K562 (cell line): Measurements from ENCODE around the gene SNX3. TPM values are rescaled to one million over a fixed set of nuclear protein-coding genes. Genes with fewer than 3 reads are reported as not detected.

Experiments
- ATAC-seq: fragments of 200-7000 bp; cut with Tn5 transposase; 3 replicates; pipeline ENCODE4 v1.9.1; 2020; ENCODE audit warnings: moderate library complexity
- BruUV-seq: library from RNA; stranded (reverse); fragments of 400-500 nt; replicated peaks from 2 replicates; lab custom pipeline; 2021; lab: Mats Ljungman, UMichigan
- CTCF ChIA-PET: fragments of 300-600 bp; formaldehyde crosslinking; extraction: SDS; loops from one replicate; lab custom pipeline; 2021; ENCODE audit warnings: low intra/inter-chr PET ratio; lab: Yijun Ruan, JAX
- POLR2A ChIA-PET: fragments of 300-600, 350-650 bp; sonication (Branson Sonifier 250); formaldehyde crosslinking; extraction: SDS; loops from one replicate; lab custom pipeline; 2021; ENCODE audit warnings: antibody characterized with exemption, inconsistent platforms; lab: Yijun Ruan, JAX
- DNase-seq, 4 experiments: peaks; one replicate each; pipeline versions ENCODE4 v3.0.0 to v3.0.0-alpha.2; 2011 to 2018; ENCODE audit warnings: low spot score in 3 of 4, mixed read lengths in 3 of 4; ENCODE audit errors: extremely low read depth in 1 of 4
- FAIRE-seq: peaks from 2 replicates; lab custom pipeline; 2011; peaks lifted over from hg19 to GRCh38; lab: Jason Lieb, UNC
- H2AFZ ChIP-seq: 2 replicates; pipeline ENCODE4 v1.6.0; 2011; ENCODE audit warnings: low read depth, low read length, control low read depth, inconsistent platforms
- H3K27ac ChIP-seq: fragments of 200-600 bp; 3 replicates; pipeline ENCODE4 v1.8.0; 2011; ENCODE audit warnings: low read depth, mild to moderate bottlenecking, control low read depth, inconsistent platforms, low read length, moderate library complexity, mixed read lengths; ENCODE audit errors: extremely low read depth
- H3K27me3 ChIP-seq, 2 experiments: fragments of 300-600 bp in 1 of 2; 2 replicates in 1 of 2; 3 replicates in 1 of 2; pipeline versions ENCODE4 v1.6.0 to v1.8.0; 2011; ENCODE audit warnings: inconsistent platforms in 2 of 2, low read length in 2 of 2, mild to moderate bottlenecking in 1 of 2, mixed read lengths in 1 of 2, moderate library complexity in 1 of 2; ENCODE audit not compliant: control insufficient read depth in 2 of 2, insufficient read depth in 2 of 2
- H3K36me3 ChIP-seq: fragments of 300-600 bp; 3 replicates; pipeline ENCODE4 v1.8.0; 2011; ENCODE audit warnings: mild to moderate bottlenecking, low read length, inconsistent platforms; ENCODE audit not compliant: control insufficient read depth, insufficient read depth
- H3K4me1 ChIP-seq, 2 experiments: fragments of 200-600 bp in 1 of 2; replicated peaks in 1 of 2; 2 replicates in 1 of 2; 3 replicates in 1 of 2; pipeline versions ENCODE4 v1.5.1 to v1.8.0; 2011; ENCODE audit warnings: inconsistent platforms in 2 of 2, low read length in 2 of 2, mild to moderate bottlenecking in 1 of 2, mixed read lengths in 1 of 2, moderate library complexity in 1 of 2; ENCODE audit not compliant: control insufficient read depth in 2 of 2, insufficient read depth in 2 of 2
- H3K4me2 ChIP-seq: 2 replicates; pipeline ENCODE4 v1.6.1; 2011; ENCODE audit warnings: low read length, control low read depth, inconsistent platforms, mixed read lengths; ENCODE audit not compliant: insufficient read depth
- H3K4me3 ChIP-seq: fragments of 200-600 bp; sonication (generic), shearing (Covaris generic); 2 replicates; pipeline ENCODE4 v1.5.1; 2016; ENCODE audit warnings: control low read depth, inconsistent platforms
- H3K79me2 ChIP-seq: fragments of 200-600 bp; 3 replicates; pipeline ENCODE4 v1.8.0; 2011; ENCODE audit warnings: low read length, inconsistent platforms; ENCODE audit not compliant: control insufficient read depth, insufficient read depth
- H3K9ac ChIP-seq, 2 experiments: 2 replicates each; pipeline versions ENCODE4 v1.6.0 to v1.6.1; 2011; ENCODE audit warnings: low read depth in 2 of 2, low read length in 2 of 2, control low read depth in 1 of 2, inconsistent platforms in 1 of 2, mild to moderate bottlenecking in 1 of 2, mixed read lengths in 1 of 2; ENCODE audit not compliant: insufficient read depth in 1 of 2
- H3K9me1 ChIP-seq: one replicate; pipeline ENCODE4 v1.6.0; 2011; ENCODE audit warnings: inconsistent platforms, mild to moderate bottlenecking, low read length, moderate library complexity; ENCODE audit not compliant: control insufficient read depth, insufficient read depth
- H3K9me3 ChIP-seq: replicated peaks from 2 replicates; pipeline ENCODE4 v1.5.1; 2011; ENCODE audit warnings: low read depth, low read length, inconsistent platforms; ENCODE audit not compliant: control insufficient read depth, insufficient read depth
- H4K20me1 ChIP-seq: replicated peaks from 2 replicates; pipeline ENCODE4 v1.6.1; 2011; ENCODE audit warnings: low read length, inconsistent platforms, mixed read lengths; ENCODE audit not compliant: control insufficient read depth, insufficient read depth
- ATF3 ChIP-seq, 2 experiments: fragments of 450-650 bp in 1 of 2; sonication (generic) in 1 of 2; formaldehyde crosslinking in 1 of 2; IDR thresholded peaks in 1 of 2; conservative IDR thresholded peaks in 1 of 2; 2 replicates each; pipeline versions ENCODE4 v1.6.1 to v1.8.1; 2016 to 2023; ENCODE audit warnings: mild to moderate bottlenecking in 2 of 2, moderate library complexity in 2 of 2, inconsistent platforms in 1 of 2, missing genetic modification reagents in 1 of 2
- CEBPG ChIP-seq, 3 experiments: fragments of 200-800 bp in 1 of 3; sonication (Bioruptor generic) in 1 of 3; sonication (generic) in 1 of 3; formaldehyde crosslinking in 1 of 3; IDR thresholded peaks in 2 of 3; conservative IDR thresholded peaks in 1 of 3; 2 replicates each; pipeline versions ENCODE4 v1.6.1 to v1.8.0; 2016 to 2022; ENCODE audit warnings: missing compliant biosample characterization in 2 of 3, missing genetic modification characterization in 2 of 3, mild to moderate bottlenecking in 1 of 3, missing genetic modification reagents in 1 of 3
- CHD4 ChIP-seq: fragments of 200-600 bp; sonication (generic); IDR thresholded peaks from 3 replicates; pipeline ENCODE4 v1.6.1; 2012; ENCODE audit warnings: low read depth, mild to moderate bottlenecking, mixed read lengths, low read length, inconsistent platforms; ENCODE audit not compliant: insufficient read depth, insufficient replicate concordance, poor library complexity, severe bottlenecking
- FOXJ2 ChIP-seq: fragments of 200-800 bp; sonication (Bioruptor generic); IDR thresholded peaks from 2 replicates; pipeline ENCODE4 v1.6.1; 2016; ENCODE audit warnings: missing genetic modification characterization, missing compliant biosample characterization
- SNAPC5 ChIP-seq: fragments of 250-450 bp; sonication (Bioruptor Pico); IDR thresholded peaks from 2 replicates; pipeline ENCODE4 v1.8.0; 2021; ENCODE audit warnings: moderate library complexity, mild to moderate bottlenecking, inconsistent platforms
- SPI1 ChIP-seq: IDR thresholded peaks from 2 replicates; pipeline ENCODE4 v1.6.1; 2011; ENCODE audit warnings: low read depth, low read length, control low read depth, borderline replicate concordance
- TSC22D4 ChIP-seq: fragments of 450-650 bp; IDR thresholded peaks from 2 replicates; pipeline ENCODE4 v1.6.1; 2016; ENCODE audit warnings: missing genetic modification characterization, missing biosample characterization, control low read depth
- ZNF41 ChIP-seq: fragments of 250-450 bp; sonication (Bioruptor Pico); conservative IDR thresholded peaks from 2 replicates; pipeline ENCODE4 v1.4.0; 2020; ENCODE audit warnings: mild to moderate bottlenecking
- WGBS: fragments of 100-300 bp; shearing (Covaris generic); methylation state at CpG from one replicate; pipeline ENCODE4 v1.1.6; 2016; ENCODE audit warnings: low coverage, mixed read lengths; ENCODE audit not compliant: insufficient coverage; ENCODE audit errors: missing lambda C conversion rate; 5-methylcytosine and 5-hydroxymethylcytosine counted together
- in situ Hi-C: fragments of 300-500 bp; cut with MboI; formaldehyde crosslinking; loops from 4 replicates; pipeline ENCODE4 v1.15.0; 2018; ENCODE audit warnings: inconsistent platforms, mixed read lengths
- intact Hi-C: fragments of 100-400 bp; cut with micrococcal nuclease; formaldehyde crosslinking; loops from 2 replicates; pipeline ENCODE4 v1.14.2; 2022
- polyA plus RNA-seq, 8 experiments: library from polyadenylated mRNA; depleted of rRNA in 4 of 8; stranded (reverse) in 5 of 8; unstranded in 3 of 8; fragments of >200 nt; fragmentation: Nextera tagmentation in 2 of 8; fragmentation: Illumina TruSeq in 1 of 8; extraction: Ambion mirVana in 2 of 8; extraction: Trizol in 1 of 8; gene quantifications; 2 replicates each; pipeline versions ENCODE4 v1.2.1 to v1.2.3, GENCODE V29; 2011 to 2014; ENCODE audit warnings: inconsistent platforms in 1 of 8, missing spikeins in 1 of 8
- total RNA-seq, 7 experiments: library from RNA; depleted of rRNA in 6 of 7; stranded (reverse); fragments of >200 nt in 6 of 7; fragmentation: Illumina TruSeq in 2 of 7; extraction: Trizol in 2 of 7; gene quantifications; 2 replicates each; pipeline versions ENCODE4 v1.2.1 to v1.2.3, GENCODE V29; 2011 to 2021; ENCODE audit warnings: low replicate concordance in 1 of 7

The SNX3 gene
- total and polyA plus RNA-seq, 9 of the 15 experiments (the other 6 are each of a cell fraction or from before 2014, with no cell fraction given): 48.9 to 410 (median 159) TPM

GRCh38 chr6:108254433-108255410, 6.1 kb downstream of the SNX3 start:
- POLR2A ChIA-PET: interaction anchor here (0.7 to 1.6 kb wide), 3 partner anchors 8 to 27 kb away, joined by 3 to 4 read pairs (median 3); no protein-coding TSS in a partner anchor
- Histone ChIP-seq H2AFZ (no peak overlapping the region), H3K27me3 (no peaks in the 10 kb centered on the region), H3K4me3 (no peak overlapping the region), H3K27ac (no peak overlapping the region), H3K36me3 (peaks cover 63% of the 10 kb centered on the region)
- WGBS: 78% methylated on average over 4 of the region's 4 CpGs
- in situ Hi-C loops: no loop called here
- DNase-seq (no peak), FAIRE-seq (no peak)
- CTCF ChIA-PET: no interaction called here
- intact Hi-C loops: loop anchor here (5.0 to 10.0 kb wide), 2 partner anchors 77 to 140 kb away; no protein-coding TSS in a partner anchor
- 0 out of 2 replicates have a peak, but pooled peaks have one; percentile 16 for TF ChIP-seq SPI1
- no peak for TF ChIP-seq ZNF41 (CRISPR knock-in tag)
- TF ChIP-seq, all 486 proteins: peak for 1
- Histone ChIP-seq H4K20me1 (peaks cover 8% of the 10 kb centered on the region), H3K79me2 (peaks cover 97% of the 10 kb centered on the region), H3K9ac (peak overlapping the region in 1 of 2 experiments; percentile 50; a peak in 1 of 4 replicates), H3K4me2 (no peak overlapping the region), H3K9me3 (no peaks in the 10 kb centered on the region), H3K4me1 (peaks cover 14% of the 10 kb centered on the region in 2 experiments), H3K9me1 (no peaks in the 10 kb centered on the region)
- ATAC-seq: no peak
- BruUV-seq: no TSS peak

- peaks cover 8% of the 10 kb centered on the region for H4K20me1 ChIP-seq
- ATAC-seq: no peak
- POLR2A ChIA-PET: interaction anchor here (0.7 kb wide), 1 partner anchor 44 kb away, joined by 3 read pairs; no protein-coding TSS in a partner anchor
Measured at GRCh38 chr6:108253241-108253640, 7.6 kb downstream of the SNX3 start.

More at GRCh38 chr6:108253241-108253640, 7.6 kb downstream of the SNX3 start:
- intact Hi-C loops (loop anchor here (5.0 to 10.0 kb wide), 2 partner anchors 76 to 138 kb away; no protein-coding TSS in a partner anchor), in situ Hi-C loops (no loop called here)
- WGBS: 89% methylated on average over 1 of the region's 1 CpG
- Histone ChIP-seq H3K27me3 (no peaks in the 10 kb centered on the region), H3K36me3 (peaks cover 61% of the 10 kb centered on the region; the same call in 2 of the 3 replicates), H3K27ac (no peak overlapping the region), H3K9me1 (no peaks in the 10 kb centered on the region), H3K4me2 (no peak overlapping the region), H2AFZ (no peak overlapping the region), H3K9ac (no peak overlapping the region), H3K9me3 (no peaks in the 10 kb centered on the region), H3K4me1 (peaks cover 7 to 9% of the 10 kb centered on the region in 2 experiments; a peak in 4 of 5 replicates), H3K79me2 (peaks cover 97% of the 10 kb centered on the region), H3K4me3 (no peak overlapping the region)
- FAIRE-seq (no peak), DNase-seq (no peak)
- no TSS peak for BruUV-seq
- CTCF ChIA-PET: no interaction called here
- TF ChIP-seq CHD4 (no peak), ATF3 (IDR thresholded peaks at IDR 0.05) (peak; percentile 34; the same call in 1 of the 2 replicates), ATF3 (CRISPR knock-in tag; conservative IDR thresholded peaks at IDR 0.05) (no peak), TSC22D4 (no peak), FOXJ2 (tag) (no peak), SNAPC5 (CRISPR knock-in tag) (no peak), CEBPG (CRISPR knock-in tag; IDR thresholded peaks at IDR 0.05) (peak; percentile 11; the same call in 1 of the 2 replicates), CEBPG (tag; conservative IDR thresholded peaks at IDR 0.05 in 1 of 2, IDR thresholded peaks at IDR 0.05 in 1 of 2) (peak in 1 of 2 experiments; percentile 37; a peak in 1 of 4 replicates)
